Measurements from ENCODE around the gene GJA5.

DNA sequence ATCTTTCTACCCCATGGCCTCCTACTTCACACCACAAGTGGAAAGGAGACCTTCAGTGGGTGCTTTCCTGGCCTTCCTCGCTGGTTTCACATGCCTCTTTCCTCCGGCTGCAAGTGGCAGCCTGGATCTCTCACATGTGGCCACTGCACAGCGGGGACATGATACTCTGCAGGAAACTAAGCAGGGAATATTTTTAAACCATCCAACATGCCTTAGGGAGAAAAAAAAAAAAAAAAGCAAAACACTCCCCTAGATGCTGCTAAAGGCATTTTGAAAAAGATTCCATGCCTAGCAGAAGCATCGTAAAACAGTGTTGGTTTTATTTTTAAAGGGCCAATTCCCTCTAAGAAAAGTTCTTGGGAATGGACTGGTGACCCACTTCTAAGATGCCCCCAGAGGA is 12.2 kb upstream of the GJA5 start:
- TF ChIP-seq, protein P1, sequence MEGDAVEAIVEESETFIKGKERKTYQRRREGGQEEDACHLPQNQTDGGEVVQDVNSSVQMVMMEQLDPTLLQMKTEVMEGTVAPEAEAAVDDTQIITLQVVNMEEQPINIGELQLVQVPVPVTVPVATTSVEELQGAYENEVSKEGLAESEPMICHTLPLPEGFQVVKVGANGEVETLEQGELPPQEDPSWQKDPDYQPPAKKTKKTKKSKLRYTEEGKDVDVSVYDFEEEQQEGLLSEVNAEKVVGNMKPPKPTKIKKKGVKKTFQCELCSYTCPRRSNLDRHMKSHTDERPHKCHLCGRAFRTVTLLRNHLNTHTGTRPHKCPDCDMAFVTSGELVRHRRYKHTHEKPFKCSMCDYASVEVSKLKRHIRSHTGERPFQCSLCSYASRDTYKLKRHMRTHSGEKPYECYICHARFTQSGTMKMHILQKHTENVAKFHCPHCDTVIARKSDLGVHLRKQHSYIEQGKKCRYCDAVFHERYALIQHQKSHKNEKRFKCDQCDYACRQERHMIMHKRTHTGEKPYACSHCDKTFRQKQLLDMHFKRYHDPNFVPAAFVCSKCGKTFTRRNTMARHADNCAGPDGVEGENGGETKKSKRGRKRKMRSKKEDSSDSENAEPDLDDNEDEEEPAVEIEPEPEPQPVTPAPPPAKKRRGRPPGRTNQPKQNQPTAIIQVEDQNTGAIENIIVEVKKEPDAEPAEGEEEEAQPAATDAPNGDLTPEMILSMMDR (IDR thresholded peaks at IDR 0.05), result no peak
- TF ChIP-seq POLR2A (IDR thresholded peaks at IDR 0.05), result no peak
